ENCODE data around the gene PRAMEF15. TPM values are rescaled to one million over a fixed set of nuclear protein-coding genes. Genes with fewer than 3 reads are reported as not detected.
"Not testable (repeated sequence)": the region's sequence is repeated elsewhere in the genome, so short reads cannot be mapped to it uniquely, and the experiment has no call there.

The PRAMEF15 gene
- not detected for total RNA-seq

- H3K27me3 Mint-ChIP-seq; CTCF ChIA-PET; ATAC-seq; H3K27ac Mint-ChIP-seq; H3K4me3 Mint-ChIP-seq; H3K4me1 Mint-ChIP-seq (ENCODE audit: low read depth); POLR2A ChIA-PET; H3K9me3 Mint-ChIP-seq; intact Hi-C loops (cut with micrococcal nuclease); H3K36me3 Mint-ChIP-seq (ENCODE audit: low read depth); DNase-seq: not testable (repeated sequence)
These were observed at the start of gene PRAMEF15 for GRCh38 chr1:13315281-13315680. Gene PRAMEF15 (plus strand): TSS chr1:13315581. CDS start chr1:13318408, 2,827 bp downstream.

GRCh38 chr1:13277016-13277415 is 38.4 kb upstream of the PRAMEF15 start:
- H3K4me3 Mint-ChIP-seq; H3K36me3 Mint-ChIP-seq (ENCODE audit: low read depth); H3K9me3 Mint-ChIP-seq; POLR2A ChIA-PET; H3K27me3 Mint-ChIP-seq; H3K4me1 Mint-ChIP-seq (ENCODE audit: low read depth); DNase-seq; H3K27ac Mint-ChIP-seq; CTCF ChIA-PET; intact Hi-C loops (cut with micrococcal nuclease); ATAC-seq: not testable (repeated sequence)

GRCh38 chr1:13279617-13280016 is 35.8 kb upstream of the PRAMEF15 start:
- POLR2A ChIA-PET; H3K27me3 Mint-ChIP-seq; CTCF ChIA-PET; intact Hi-C loops (cut with micrococcal nuclease); H3K4me3 Mint-ChIP-seq; H3K36me3 Mint-ChIP-seq (ENCODE audit: low read depth); H3K4me1 Mint-ChIP-seq (ENCODE audit: low read depth); DNase-seq; ATAC-seq; H3K27ac Mint-ChIP-seq; H3K9me3 Mint-ChIP-seq: not testable (repeated sequence)

GRCh38 chr1:13285037-13285436 is 30.3 kb upstream of the PRAMEF15 start, which contains the start of gene PRAMEF8:
Gene PRAMEF8 (minus strand): TSS chr1:13285137. CDS start chr1:13284091, 1,046 bp downstream.
- ATAC-seq; H3K27ac Mint-ChIP-seq; intact Hi-C loops (cut with micrococcal nuclease); H3K4me3 Mint-ChIP-seq; H3K4me1 Mint-ChIP-seq (ENCODE audit: low read depth); H3K27me3 Mint-ChIP-seq; DNase-seq; H3K36me3 Mint-ChIP-seq (ENCODE audit: low read depth); CTCF ChIA-PET; POLR2A ChIA-PET; H3K9me3 Mint-ChIP-seq: not testable (repeated sequence)

GRCh38 chr1:13289030-13289429 is 26.4 kb upstream of the PRAMEF15 start:
- H3K27ac Mint-ChIP-seq; ATAC-seq; H3K4me3 Mint-ChIP-seq; DNase-seq; H3K36me3 Mint-ChIP-seq (ENCODE audit: low read depth); H3K4me1 Mint-ChIP-seq (ENCODE audit: low read depth); H3K9me3 Mint-ChIP-seq; POLR2A ChIA-PET; H3K27me3 Mint-ChIP-seq; CTCF ChIA-PET; intact Hi-C loops (cut with micrococcal nuclease): not testable (repeated sequence)

GRCh38 chr1:13297216-13297931 is 18.0 kb upstream of the PRAMEF15 start:
- H3K4me1 Mint-ChIP-seq (ENCODE audit: low read depth); POLR2A ChIA-PET; DNase-seq; H3K9me3 Mint-ChIP-seq; H3K4me3 Mint-ChIP-seq; H3K36me3 Mint-ChIP-seq (ENCODE audit: low read depth); CTCF ChIA-PET; H3K27me3 Mint-ChIP-seq; intact Hi-C loops (cut with micrococcal nuclease); H3K27ac Mint-ChIP-seq; ATAC-seq: not testable (repeated sequence)

GRCh38 chr1:13298699-13299098 is 16.7 kb upstream of the PRAMEF15 start:
- ATAC-seq; H3K4me3 Mint-ChIP-seq; H3K27me3 Mint-ChIP-seq; POLR2A ChIA-PET; H3K4me1 Mint-ChIP-seq (ENCODE audit: low read depth); DNase-seq; H3K9me3 Mint-ChIP-seq; intact Hi-C loops (cut with micrococcal nuclease); H3K27ac Mint-ChIP-seq; CTCF ChIA-PET; H3K36me3 Mint-ChIP-seq (ENCODE audit: low read depth): not testable (repeated sequence)

- CTCF ChIA-PET; H3K27ac Mint-ChIP-seq; ATAC-seq; H3K4me3 Mint-ChIP-seq; POLR2A ChIA-PET; H3K27me3 Mint-ChIP-seq; intact Hi-C loops (cut with micrococcal nuclease); H3K36me3 Mint-ChIP-seq (ENCODE audit: low read depth); H3K4me1 Mint-ChIP-seq (ENCODE audit: low read depth); H3K9me3 Mint-ChIP-seq; DNase-seq: not testable (repeated sequence)
These were observed 13.2 kb upstream of the PRAMEF15 start for GRCh38 chr1:13302197-13302596.

GRCh38 chr1:13303239-13303638 is 12.1 kb upstream of the PRAMEF15 start, which contains the start of gene PRAMEF33:
Gene PRAMEF33 (plus strand): TSS chr1:13303539. CDS start chr1:13305955, 2,416 bp downstream.
- intact Hi-C loops (cut with micrococcal nuclease); H3K27ac Mint-ChIP-seq; H3K4me3 Mint-ChIP-seq; ATAC-seq; CTCF ChIA-PET; H3K27me3 Mint-ChIP-seq; H3K9me3 Mint-ChIP-seq; H3K36me3 Mint-ChIP-seq (ENCODE audit: low read depth); H3K4me1 Mint-ChIP-seq (ENCODE audit: low read depth); DNase-seq; POLR2A ChIA-PET: not testable (repeated sequence)

- H3K9me3 Mint-ChIP-seq; ATAC-seq; intact Hi-C loops (cut with micrococcal nuclease); DNase-seq; H3K4me3 Mint-ChIP-seq; POLR2A ChIA-PET; H3K27ac Mint-ChIP-seq; H3K4me1 Mint-ChIP-seq (ENCODE audit: low read depth); H3K36me3 Mint-ChIP-seq (ENCODE audit: low read depth); H3K27me3 Mint-ChIP-seq; CTCF ChIA-PET: not testable (repeated sequence)
These were observed 27.1 kb downstream of the PRAMEF15 start for GRCh38 chr1:13342496-13342895.

GRCh38 chr1:13347034-13347433 is 31.7 kb downstream of the PRAMEF15 start, which contains the start of gene PRAMEF14:
Gene PRAMEF14 (minus strand): TSS chr1:13347134. CDS start chr1:13345314, 1,820 bp downstream.
- DNase-seq; H3K36me3 Mint-ChIP-seq (ENCODE audit: low read depth); ATAC-seq; H3K27me3 Mint-ChIP-seq; H3K4me3 Mint-ChIP-seq; CTCF ChIA-PET; intact Hi-C loops (cut with micrococcal nuclease); H3K27ac Mint-ChIP-seq; H3K9me3 Mint-ChIP-seq; POLR2A ChIA-PET; H3K4me1 Mint-ChIP-seq (ENCODE audit: low read depth): not testable (repeated sequence)

- intact Hi-C loops (cut with micrococcal nuclease); H3K36me3 Mint-ChIP-seq (ENCODE audit: low read depth); ATAC-seq; H3K27me3 Mint-ChIP-seq; H3K4me1 Mint-ChIP-seq (ENCODE audit: low read depth); H3K4me3 Mint-ChIP-seq; CTCF ChIA-PET; H3K27ac Mint-ChIP-seq; DNase-seq; POLR2A ChIA-PET; H3K9me3 Mint-ChIP-seq: not testable (repeated sequence)
These were observed 38.1 kb downstream of the PRAMEF15 start for GRCh38 chr1:13353476-13353875.
